Esophagus squamous epithelium (tissue), 5 donors: Measurements from ENCODE around the gene CEP128. TPM values are rescaled to one million over a fixed set of nuclear protein-coding genes. Genes with fewer than 3 reads are reported as not detected.

Experiments used
- DNase-seq: peaks from one replicate; lab custom pipeline; 2025; lab: John Stamatoyannopoulos, UW
- H3K27ac ChIP-seq, 4 donors: fragments of 200-600 bp; sonication (generic); one replicate each; pipeline ENCODE4 v1.5.1; 2016 to 2019; ENCODE audit warnings: mild to moderate bottlenecking in 1 of 4
- H3K27me3 ChIP-seq, 4 donors: fragments of 200-600 bp; sonication (generic); 1 replicate in 3 of 4; 2 replicates in 1 of 4; pipeline versions ENCODE4 v1.5.1 to v1.6.0; 2017 to 2021; ENCODE audit warnings: antibody characterized with exemption in 1 of 4
- H3K36me3 ChIP-seq, 3 donors: fragments of 200-600 bp; sonication (generic); one replicate each; pipeline ENCODE4 v1.5.1; 2016 to 2019
- H3K4me1 ChIP-seq, 3 donors: fragments of 200-600 bp; sonication (generic); one replicate each; pipeline ENCODE4 v1.5.1; 2017 to 2019
- H3K4me3 ChIP-seq, 4 donors: fragments of 200-600 bp; sonication (generic); 1 replicate in 3 of 4; 2 replicates in 1 of 4; pipeline ENCODE4 v1.5.1; 2016 to 2019; ENCODE audit warnings: mild to moderate bottlenecking in 2 of 4, moderate library complexity in 1 of 4
- H3K9me3 ChIP-seq, 3 donors: fragments of 200-600 bp; sonication (generic); one replicate each; pipeline ENCODE4 v1.5.1; 2016 to 2019
- POLR2A ChIP-seq, 4 donors: fragments of 450-650 bp; IDR thresholded peaks; one replicate each; pipeline ENCODE4 v1.6.1; 2017; ENCODE audit warnings: antibody characterized with exemption in 4 of 4, mild to moderate bottlenecking in 4 of 4, moderate library complexity in 3 of 4
- WGBS, 2 donors: methylation state at CpG; one replicate each; pipeline ENCODE4 v1.1.5; 2018; 5-methylcytosine and 5-hydroxymethylcytosine counted together
- intact Hi-C: fragments of 100-400 bp; cut with DNase I; formaldehyde crosslinking; loops from one replicate; pipeline ENCODE4 v1.15.0; 2022
- total RNA-seq, 4 donors: library from RNA; depleted of rRNA; stranded (reverse); fragments of >200 nt; gene quantifications; one replicate each; pipeline ENCODE4 v1.1.0, GENCODE V29; 2016
- TF ChIP-seq, protein P1 (sequence below), 6 experiments: fragments of 450-650 bp in 4 of 6; fragments of 200-600 bp in 2 of 6; sonication (generic) in 2 of 6; IDR thresholded peaks; one replicate each; pipeline ENCODE4 v1.5.1; 2016 to 2019; ENCODE audit warnings: antibody characterized with exemption in 6 of 6, mild to moderate bottlenecking in 4 of 6, moderate library complexity in 4 of 6
- donor health status: DM: yes; HTN: yes; CAD: no.

The CEP128 gene
- total RNA-seq, 4 donors from 2014 or later: 2.0 to 12.6 (median 5.4) TPM

DNA sequence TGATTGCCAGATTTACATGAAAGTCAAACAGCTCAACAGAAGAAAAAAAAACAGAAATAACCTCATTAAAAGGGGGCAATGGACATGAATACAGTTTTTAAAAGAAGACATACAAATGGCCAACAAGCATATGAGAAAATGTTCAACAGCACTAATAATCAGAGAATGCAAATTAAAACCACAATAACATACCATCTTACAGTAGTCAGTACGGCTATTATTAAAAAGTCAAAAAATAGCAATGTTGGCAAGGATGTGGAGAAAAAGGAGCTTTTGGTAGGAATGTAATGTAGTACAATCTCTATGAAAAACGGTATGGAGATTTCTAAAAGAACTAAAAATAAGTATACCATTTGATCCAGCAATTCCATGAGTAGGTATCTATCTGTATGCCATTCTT lies 272.1 kb downstream of the CEP128 start:
- DNase-seq: no peak
- intact Hi-C loops: no loop called here
- no peaks in the 10 kb centered on the region for H3K4me1 ChIP-seq
- H3K4me3 ChIP-seq: no peak overlapping the region
- peaks cover 0 to 8% (median 0%) of the 10 kb centered on the region in 3 donors for H3K9me3 ChIP-seq
- 84 to 87% methylated on average over 2 of the region's 2 CpGs for WGBS, 2 donors
- no peaks in the 10 kb centered on the region for H3K27me3 ChIP-seq
- TF ChIP-seq POLR2A (IDR thresholded peaks at IDR 0.05): no peak
- TF ChIP-seq, protein P1, sequence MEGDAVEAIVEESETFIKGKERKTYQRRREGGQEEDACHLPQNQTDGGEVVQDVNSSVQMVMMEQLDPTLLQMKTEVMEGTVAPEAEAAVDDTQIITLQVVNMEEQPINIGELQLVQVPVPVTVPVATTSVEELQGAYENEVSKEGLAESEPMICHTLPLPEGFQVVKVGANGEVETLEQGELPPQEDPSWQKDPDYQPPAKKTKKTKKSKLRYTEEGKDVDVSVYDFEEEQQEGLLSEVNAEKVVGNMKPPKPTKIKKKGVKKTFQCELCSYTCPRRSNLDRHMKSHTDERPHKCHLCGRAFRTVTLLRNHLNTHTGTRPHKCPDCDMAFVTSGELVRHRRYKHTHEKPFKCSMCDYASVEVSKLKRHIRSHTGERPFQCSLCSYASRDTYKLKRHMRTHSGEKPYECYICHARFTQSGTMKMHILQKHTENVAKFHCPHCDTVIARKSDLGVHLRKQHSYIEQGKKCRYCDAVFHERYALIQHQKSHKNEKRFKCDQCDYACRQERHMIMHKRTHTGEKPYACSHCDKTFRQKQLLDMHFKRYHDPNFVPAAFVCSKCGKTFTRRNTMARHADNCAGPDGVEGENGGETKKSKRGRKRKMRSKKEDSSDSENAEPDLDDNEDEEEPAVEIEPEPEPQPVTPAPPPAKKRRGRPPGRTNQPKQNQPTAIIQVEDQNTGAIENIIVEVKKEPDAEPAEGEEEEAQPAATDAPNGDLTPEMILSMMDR (IDR thresholded peaks at IDR 0.05): no peak
- H3K27ac ChIP-seq: no peak overlapping the region
- no peaks in the 10 kb centered on the region for H3K36me3 ChIP-seq

GRCh38 chr14:80664576-80664975 lies 277.0 kb downstream of the CEP128 start:
- 85 to 94% methylated on average over 2 of the region's 2 CpGs for WGBS, 2 donors
- intact Hi-C loops: no loop called here

GRCh38 chr14:80663541-80663940 lies 278.0 kb downstream of the CEP128 start:
- Histone ChIP-seq H3K4me1 (no peaks in the 10 kb centered on the region), H3K27me3 (no peaks in the 10 kb centered on the region), H3K4me3 (no peak overlapping the region), H3K36me3 (no peaks in the 10 kb centered on the region), H3K9me3 (peaks cover 0 to 2% (median 0%) of the 10 kb centered on the region in 3 donors), H3K27ac (no peak overlapping the region)
- WGBS, 2 donors: 91 to 95% methylated on average over 2 of the region's 2 CpGs
- TF ChIP-seq, protein P1 (IDR thresholded peaks at IDR 0.05): no peak
- TF ChIP-seq POLR2A (IDR thresholded peaks at IDR 0.05): no peak
- intact Hi-C loops: no loop called here
- DNase-seq: no peak

More at GRCh38 chr14:80664576-80664975, 277.0 kb downstream of the CEP128 start:
- Histone ChIP-seq H3K27ac (no peak overlapping the region), H3K27me3 (no peaks in the 10 kb centered on the region), H3K4me3 (no peak overlapping the region), H3K4me1 (no peaks in the 10 kb centered on the region), H3K36me3 (no peaks in the 10 kb centered on the region), H3K9me3 (peaks cover 0 to 8% (median 0%) of the 10 kb centered on the region in 3 donors)
- DNase-seq: no peak
- no peak for TF ChIP-seq POLR2A (IDR thresholded peaks at IDR 0.05)
- TF ChIP-seq, protein P1 (IDR thresholded peaks at IDR 0.05): no peak

DNA sequence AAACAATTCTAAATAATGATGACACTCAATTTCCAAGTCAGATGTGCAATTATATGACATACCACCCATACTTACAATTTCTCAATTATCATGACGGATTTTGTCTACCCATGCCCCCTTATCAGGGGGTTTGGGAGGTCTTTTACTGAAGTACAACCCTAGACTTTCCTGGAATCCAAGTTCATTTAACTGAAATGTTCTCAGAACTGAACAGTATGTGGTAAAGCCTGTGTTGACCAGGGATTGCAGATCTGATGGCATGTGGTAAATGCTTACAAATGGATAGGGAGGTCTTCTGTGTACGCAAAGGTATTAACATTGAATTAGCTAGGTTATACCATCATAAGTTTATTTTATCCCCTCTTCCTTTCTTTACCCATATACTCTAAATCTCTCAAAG lies 281.8 kb downstream of the CEP128 start:
- Histone ChIP-seq H3K27me3 (no peaks in the 10 kb centered on the region), H3K27ac (no peak overlapping the region), H3K36me3 (no peaks in the 10 kb centered on the region), H3K4me1 (no peaks in the 10 kb centered on the region), H3K4me3 (no peak overlapping the region), H3K9me3 (no peaks in the 10 kb centered on the region)
- DNase-seq: no peak
- 100% methylated on average over 2 of the region's 2 CpGs for WGBS, 2 donors
- intact Hi-C loops: no loop called here
- no peak for TF ChIP-seq POLR2A (IDR thresholded peaks at IDR 0.05)
- TF ChIP-seq, protein P1 (IDR thresholded peaks at IDR 0.05): no peak

DNA sequence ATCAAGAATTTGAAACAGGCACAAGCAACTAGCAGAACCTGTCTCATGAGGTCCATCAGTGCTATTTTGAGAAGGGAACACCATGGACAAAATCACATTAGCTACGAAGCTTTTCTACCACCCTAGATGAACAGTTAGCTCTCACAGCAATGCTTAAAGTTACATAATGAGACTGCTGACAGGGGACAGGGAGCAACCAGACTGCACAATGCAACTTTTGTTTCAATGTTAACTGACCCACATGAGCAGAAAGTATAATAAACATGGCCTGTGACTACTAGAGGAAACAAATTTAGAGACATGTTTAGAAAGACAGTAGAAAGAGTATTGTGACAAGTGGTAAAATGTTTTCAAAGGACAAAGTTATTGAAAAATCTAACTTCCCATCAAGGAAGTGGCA lies 282.8 kb downstream of the CEP128 start:
- H3K27me3 ChIP-seq: no peaks in the 10 kb centered on the region
- TF ChIP-seq POLR2A (IDR thresholded peaks at IDR 0.05): no peak
- TF ChIP-seq, protein P1 (IDR thresholded peaks at IDR 0.05): no peak
- no peak overlapping the region for H3K27ac ChIP-seq
- DNase-seq: no peak
- no peaks in the 10 kb centered on the region for H3K9me3 ChIP-seq
- no peak overlapping the region for H3K4me3 ChIP-seq
- intact Hi-C loops: no loop called here
- 76 to 91% methylated on average over 1 of the region's 1 CpG for WGBS, 2 donors
- no peaks in the 10 kb centered on the region for H3K36me3 ChIP-seq
- H3K4me1 ChIP-seq: no peaks in the 10 kb centered on the region
